SH-SY5Y (cell line): Measurements from ENCODE around the gene TARBP1.

Source experiments
- GATA2 ChIP-seq: IDR thresholded peaks from 2 replicates; pipeline ENCODE4 v1.6.1; 2011; ENCODE audit warnings: mild to moderate bottlenecking, low read depth, low read length
- GATA3 ChIP-seq: IDR thresholded peaks from 2 replicates; pipeline ENCODE4 v1.6.1; 2011; ENCODE audit warnings: low read depth, mild to moderate bottlenecking, low read length, moderate library complexity

DNA sequence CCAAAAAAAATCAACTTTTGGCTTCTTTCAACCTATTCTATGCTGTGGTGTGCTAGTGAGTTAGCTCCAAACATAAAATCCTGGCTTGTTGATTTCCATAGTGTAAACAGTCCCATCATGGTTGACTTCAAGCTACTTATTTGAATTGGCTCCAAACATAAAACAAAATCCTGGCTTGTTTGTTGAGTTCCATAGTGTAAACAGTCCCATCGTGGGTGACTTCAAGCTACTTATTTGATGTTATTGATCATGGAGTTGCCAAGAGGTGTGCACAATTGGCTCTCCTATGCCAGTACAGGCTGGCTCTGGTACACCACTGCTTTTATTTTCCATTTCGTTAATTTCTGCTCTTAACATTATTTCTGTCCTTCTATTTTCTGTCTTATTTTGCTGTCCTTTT, 107.6 kb downstream of the TARBP1 start:
- TF ChIP-seq GATA2, result no peak
- no peak for TF ChIP-seq GATA3
